Activated T-helper 9 cell treated with anti-CD3 and anti-CD28 coated beads, Interleukin-2, amount 50 U/mL, for 16 hours (primary cell): ENCODE data around the gene FBXO10.
"Not testable (repeated sequence)": the region's sequence is repeated elsewhere in the genome, so short reads cannot be mapped to it uniquely, and the experiment has no call there.

Experiments used
- DNase-seq: peaks from one replicate; pipeline ENCODE4 v3.0.0-alpha.2; 2020; ENCODE audit warnings: low read depth

FBXO10 gene

DNA sequence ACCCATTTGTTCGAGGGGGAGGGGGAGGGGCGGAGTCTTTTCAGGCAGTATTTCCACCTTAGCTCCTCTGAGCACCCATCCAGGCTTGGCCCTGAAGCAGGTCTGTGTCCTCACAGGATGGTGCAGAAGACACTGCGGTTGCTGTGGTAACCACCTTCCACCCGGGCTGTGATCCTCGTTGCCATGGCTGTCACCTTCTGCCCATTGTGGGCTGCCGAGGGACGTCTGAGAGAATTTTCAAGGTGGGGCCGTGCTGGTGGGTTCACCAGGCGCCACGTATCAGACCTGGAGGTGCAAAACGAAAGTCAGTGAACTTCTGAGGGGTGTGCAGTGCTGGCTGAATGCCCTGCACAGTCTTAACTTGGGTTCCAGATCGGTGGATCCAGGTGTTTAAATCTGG, 63.7 kb downstream of the FBXO10 start:
- DNase-seq, result no peak

GRCh38 chr9:37511016-37512010, 64.9 kb downstream of the FBXO10 start:
- DNase-seq, result no peak

GRCh38 chr9:37510053-37510452, 66.1 kb downstream of the FBXO10 start:
- DNase-seq, result not testable (repeated sequence)

- no peak for DNase-seq
Observed at GRCh38 chr9:37509536-37509935, 66.6 kb downstream of the FBXO10 start.

DNA sequence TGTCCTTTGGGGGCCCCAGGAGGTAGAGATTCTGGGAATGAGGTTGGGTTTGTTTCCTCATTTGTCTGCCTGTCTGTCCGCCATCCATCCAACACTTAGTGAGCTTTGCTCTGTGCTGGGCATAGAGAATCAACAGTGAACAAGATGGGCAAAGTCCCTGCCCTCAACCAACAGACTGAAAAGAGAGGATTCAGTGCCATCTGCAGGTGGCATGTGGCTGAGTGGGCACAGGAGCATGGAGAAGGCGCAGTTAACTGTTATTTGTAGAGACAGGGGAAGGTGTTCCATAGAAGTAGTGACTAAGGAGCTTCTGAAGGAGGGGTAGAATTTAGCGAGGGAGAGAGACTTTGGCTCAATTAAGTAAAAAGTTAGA, 67.4 kb downstream of the FBXO10 start:
- no peak for DNase-seq

DNA sequence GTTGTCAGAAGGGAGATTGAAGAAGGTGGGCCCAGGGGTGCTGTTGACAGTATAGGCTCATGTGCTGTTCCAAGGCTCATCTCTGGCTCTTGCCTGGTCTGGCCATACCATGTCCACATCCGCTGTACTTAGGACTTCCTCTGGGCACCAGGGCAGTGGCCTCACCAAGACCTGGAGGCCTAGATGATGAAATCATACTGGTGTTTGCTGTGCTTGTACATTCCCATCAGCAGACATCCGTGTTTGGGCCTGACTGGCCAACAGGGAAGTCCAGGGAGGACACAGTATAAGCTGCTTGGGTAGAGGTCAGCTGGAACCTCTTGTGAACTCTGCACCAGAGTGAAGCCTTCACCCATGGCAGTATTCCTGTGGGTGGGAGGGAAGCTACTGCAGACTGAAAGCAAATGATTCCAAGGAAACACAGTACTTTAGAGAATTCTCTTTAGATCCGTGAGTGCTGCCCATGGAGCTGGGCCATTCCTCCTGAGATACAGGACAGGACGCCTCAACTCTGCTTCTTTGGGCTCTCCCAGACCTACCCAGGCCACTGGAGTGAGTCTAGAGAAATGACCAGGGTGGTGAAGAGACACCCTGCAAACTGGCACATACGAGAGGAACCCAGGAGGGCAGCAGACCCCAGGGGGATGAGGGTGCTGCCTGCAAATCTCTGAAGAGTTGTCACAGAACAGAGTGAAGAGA, 67.9 kb downstream of the FBXO10 start:
- DNase-seq, result no peak

DNA sequence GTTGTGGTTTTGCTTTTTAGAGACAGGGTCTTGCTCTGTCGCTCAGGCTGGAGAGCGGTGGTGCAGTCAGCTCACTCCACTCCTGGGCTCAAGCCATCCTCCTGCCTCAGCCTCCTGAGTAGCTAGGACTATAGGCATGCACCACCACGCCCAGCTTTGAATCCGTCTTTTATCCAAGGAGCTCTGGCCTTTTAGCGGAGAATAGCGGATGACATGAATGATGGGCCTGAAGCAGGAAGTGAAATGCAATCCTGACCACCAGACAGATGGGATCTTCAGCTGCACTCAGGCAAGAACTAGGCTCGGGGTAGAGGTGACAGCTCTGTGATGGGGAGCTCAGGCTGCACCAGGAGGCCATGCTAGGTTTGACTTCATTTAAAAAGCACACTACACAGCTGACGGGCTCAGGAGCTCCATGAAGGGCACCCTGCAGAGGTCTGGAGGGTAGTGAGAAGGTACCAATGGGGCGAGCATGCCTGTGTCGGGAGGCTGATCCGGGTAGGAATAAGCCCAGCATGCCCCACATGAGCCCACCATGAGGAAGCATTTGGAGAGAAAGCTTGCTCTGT, 68.5 kb downstream of the FBXO10 start:
- DNase-seq, result no peak

GRCh38 chr9:37504605-37505004, 71.6 kb downstream of the FBXO10 start:
- no peak for DNase-seq

GRCh38 chr9:37503736-37504135, 72.4 kb downstream of the FBXO10 start:
- peak; percentile 29 for DNase-seq

GRCh38 chr9:37501957-37502596, 74.1 kb downstream of the FBXO10 start:
- no peak for DNase-seq

- DNase-seq, result no peak
Observed at GRCh38 chr9:37499297-37499696, 76.9 kb downstream of the FBXO10 start.

DNA sequence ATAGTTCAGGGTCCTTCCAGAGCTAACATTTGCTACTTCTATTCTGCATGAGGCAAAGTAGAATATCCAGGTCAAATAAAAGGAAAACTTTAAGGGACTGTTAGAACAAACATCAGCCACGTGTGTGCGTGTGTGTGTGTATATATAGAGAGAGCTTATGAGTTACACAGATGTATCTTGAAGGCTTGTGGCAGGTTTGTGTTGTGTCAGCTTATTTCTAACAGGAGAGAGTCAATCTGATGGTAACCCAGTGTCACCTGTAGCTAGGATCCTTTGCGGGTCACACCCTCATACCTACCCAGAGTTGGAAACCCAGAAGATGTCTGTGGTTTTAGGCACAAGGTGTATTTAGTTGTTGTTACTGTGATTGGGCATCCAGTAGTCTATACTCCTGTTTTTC, 77.7 kb downstream of the FBXO10 start:
- no peak for DNase-seq

DNA sequence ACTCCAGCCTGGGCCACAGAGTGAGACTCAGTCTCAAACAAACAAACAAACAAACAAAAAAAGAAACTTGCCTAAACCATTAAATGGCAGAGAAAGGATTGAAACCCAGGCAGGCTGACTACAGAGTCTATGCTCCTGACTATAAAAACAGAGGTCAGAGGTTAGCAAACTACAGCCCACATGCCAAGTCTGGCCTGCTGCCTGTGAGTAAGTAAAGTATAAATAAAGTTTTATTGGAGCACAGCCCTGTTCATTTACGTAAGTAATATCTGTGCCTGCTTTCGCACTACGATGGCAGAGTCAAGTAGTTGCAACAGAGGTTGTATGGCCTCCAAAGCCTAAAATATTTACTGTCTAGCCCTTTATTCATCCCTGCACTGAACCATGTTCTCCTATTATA, 78.9 kb downstream of the FBXO10 start:
- no peak for DNase-seq

DNA sequence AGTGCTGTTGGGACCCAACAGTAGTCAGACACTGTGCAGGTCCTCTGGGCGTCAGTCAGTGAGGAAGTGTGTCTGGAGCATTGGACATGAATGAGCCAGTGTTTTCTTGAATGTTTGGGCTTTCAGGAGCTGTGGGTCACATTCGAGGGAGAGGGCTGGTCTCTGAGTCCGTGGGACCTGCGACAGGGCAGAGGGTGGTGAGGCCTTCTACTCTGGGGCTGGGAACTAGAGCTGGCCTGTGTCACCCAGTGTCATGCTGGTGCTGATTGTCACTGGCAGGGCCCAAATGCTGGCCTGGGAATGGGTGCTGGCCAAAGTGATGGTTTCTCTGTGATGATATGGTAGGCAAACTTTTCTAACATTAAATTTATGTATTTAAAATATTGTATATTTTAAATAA, 80.2 kb downstream of the FBXO10 start:
- no peak for DNase-seq

GRCh38 chr9:37495571-37495970, 80.6 kb downstream of the FBXO10 start:
- no peak for DNase-seq

DNA sequence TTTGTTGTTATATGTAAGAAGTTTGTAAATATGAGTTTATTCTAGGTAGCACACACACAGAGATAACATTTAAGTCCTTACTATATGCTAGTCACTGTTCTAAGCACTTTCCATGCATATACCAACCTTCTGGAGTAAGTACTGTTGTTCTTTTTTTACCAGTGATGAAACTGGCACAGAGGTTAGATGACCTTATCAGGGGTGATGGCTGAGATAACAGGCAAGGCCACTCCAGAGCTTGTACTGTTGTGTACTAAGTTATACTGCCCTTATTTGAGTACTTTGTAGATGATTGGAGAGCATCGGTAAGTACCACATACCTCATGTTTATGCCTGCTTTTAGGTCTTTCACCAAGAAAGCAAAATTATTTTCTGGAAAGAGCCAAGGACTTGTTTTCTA, 84.2 kb downstream of the FBXO10 start:
- DNase-seq, result no peak

GRCh38 chr9:37486616-37487548, 89.3 kb downstream of the FBXO10 start:
- no peak for DNase-seq

DNA sequence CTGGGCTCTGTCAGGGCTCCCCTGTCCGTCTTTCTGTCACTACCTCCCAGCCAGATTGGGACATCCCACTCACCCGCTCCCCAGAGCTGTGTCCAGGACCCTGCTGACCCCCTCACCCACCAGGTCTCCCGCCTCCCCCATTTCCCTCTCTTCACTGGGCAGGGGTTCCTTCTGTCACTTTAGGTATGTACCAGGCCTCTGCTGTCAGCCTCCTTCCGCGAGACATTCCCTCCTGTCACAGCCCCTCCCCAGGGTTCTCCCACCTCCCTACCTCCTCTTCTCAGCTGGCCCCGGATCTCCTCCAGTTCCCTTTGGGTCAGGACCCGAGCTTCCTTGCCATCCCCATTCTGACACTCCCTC, 89.9 kb downstream of the FBXO10 start:
- DNase-seq, result no peak

DNA sequence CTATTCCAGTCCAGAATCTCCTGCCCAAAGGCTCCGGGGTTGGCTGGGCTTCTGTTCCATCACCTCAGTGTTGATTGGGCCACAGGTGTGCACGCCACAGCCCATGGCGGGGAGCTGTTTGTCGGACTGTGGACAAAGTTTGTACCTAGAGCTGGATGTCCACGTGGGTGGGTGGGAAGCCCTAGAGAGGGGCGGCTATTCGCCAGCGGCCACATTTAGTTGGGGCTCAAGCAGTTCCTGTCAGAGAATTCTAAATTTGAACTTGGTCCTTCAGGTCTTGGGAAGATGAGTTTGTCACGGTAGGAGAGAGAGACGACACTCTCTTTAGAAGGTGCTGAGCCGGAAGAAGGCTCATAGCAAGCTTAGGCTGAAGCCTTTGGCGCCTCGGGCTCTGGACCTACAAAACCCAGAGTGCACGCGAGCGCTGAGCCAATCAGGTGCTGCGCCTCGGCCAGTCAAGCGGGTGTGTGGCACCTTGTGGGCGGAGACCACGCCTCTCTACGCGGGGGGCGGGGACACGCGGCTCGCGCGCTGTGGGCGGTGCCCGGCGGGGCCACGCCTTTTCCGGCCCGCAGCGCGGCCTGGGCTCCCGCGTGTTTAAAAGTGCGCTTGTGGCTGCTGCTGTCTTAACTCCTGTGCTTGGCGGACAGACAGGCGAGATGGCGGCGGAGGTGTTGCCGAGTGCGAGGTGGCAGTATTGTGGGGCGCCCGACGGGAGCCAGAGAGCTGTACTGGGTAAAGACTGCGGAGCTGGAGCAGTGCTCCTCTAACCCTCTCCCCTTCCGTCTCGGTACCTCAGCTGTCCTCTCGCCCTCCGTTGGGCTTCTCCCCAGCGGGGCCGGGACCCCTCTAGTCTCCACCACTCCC, 90.6 kb downstream of the FBXO10 start, which contains the start of gene POLR1E:
Gene POLR1E, plus strand, starts transcription at position 560 of the 867 bp plus-strand sequence. Its CDS starts 100 bp downstream, at position 660.
- DNase-seq, result peak; percentile 94

DNA sequence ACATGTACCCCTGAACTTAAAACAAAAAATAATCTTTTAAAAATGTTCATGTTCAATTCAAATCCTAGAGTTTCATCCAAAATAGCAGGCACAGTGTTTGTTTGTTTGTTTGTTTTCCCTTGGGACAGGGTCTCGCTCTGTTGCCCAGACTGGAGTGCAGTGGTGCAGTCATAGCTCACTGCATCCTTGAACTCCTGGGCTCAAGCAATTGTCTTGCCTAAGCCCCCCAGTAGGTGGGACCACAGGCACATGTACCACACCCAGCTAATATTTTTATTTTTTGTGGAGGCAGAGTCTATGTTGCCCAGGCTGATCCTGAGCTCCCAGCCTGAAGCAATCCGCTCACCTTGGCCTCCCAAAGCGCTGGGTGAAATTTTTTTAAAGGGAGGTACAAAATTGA, 95.4 kb downstream of the FBXO10 start:
- no peak for DNase-seq
